Keratinocyte (primary cell): Measurements from ENCODE around the gene TMEM123.
"Not testable (repeated sequence)": the region's sequence is repeated elsewhere in the genome, so short reads cannot be mapped to it uniquely, and the experiment has no call there.

Experiments used
- EZH2 ChIP-seq: IDR thresholded peaks from one replicate; pipeline ENCODE4 v1.6.1; 2012; ENCODE audit warnings: inconsistent platforms, mild to moderate bottlenecking, low read length, moderate library complexity
- TF ChIP-seq, protein P1 (sequence below), 3 experiments: IDR thresholded peaks in 1 of 3; conservative IDR thresholded peaks in 1 of 3; optimal IDR thresholded peaks in 1 of 3; 2 replicates in 2 of 3; 3 replicates in 1 of 3; pipeline versions ENCODE3 to v1.5.1; 2011; ENCODE audit warnings: low read length in 3 of 3, mild to moderate bottlenecking in 3 of 3, moderate library complexity in 2 of 3, control low read depth in 1 of 3, inconsistent platforms in 1 of 3; ENCODE audit not compliant: insufficient read depth in 2 of 3; ENCODE audit errors: extremely low read depth in 1 of 3

DNA sequence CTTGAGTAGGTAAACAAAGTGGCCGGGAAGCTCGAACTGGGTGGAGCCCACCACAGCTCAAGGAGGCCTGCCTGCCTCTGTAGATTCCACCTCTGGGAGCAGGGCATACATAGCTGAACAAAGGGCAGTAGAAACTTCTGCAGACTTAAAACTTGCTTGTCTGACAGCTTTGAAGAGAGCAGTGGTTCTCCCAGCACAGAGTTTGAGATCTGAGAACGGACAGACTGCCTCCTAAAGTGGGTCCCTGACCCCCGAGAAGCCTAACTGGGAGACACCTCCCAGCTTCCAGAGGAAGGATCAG lies 13.6 kb downstream of the TMEM123 start:
- not testable (repeated sequence) for TF ChIP-seq EZH2
- TF ChIP-seq, protein P1, sequence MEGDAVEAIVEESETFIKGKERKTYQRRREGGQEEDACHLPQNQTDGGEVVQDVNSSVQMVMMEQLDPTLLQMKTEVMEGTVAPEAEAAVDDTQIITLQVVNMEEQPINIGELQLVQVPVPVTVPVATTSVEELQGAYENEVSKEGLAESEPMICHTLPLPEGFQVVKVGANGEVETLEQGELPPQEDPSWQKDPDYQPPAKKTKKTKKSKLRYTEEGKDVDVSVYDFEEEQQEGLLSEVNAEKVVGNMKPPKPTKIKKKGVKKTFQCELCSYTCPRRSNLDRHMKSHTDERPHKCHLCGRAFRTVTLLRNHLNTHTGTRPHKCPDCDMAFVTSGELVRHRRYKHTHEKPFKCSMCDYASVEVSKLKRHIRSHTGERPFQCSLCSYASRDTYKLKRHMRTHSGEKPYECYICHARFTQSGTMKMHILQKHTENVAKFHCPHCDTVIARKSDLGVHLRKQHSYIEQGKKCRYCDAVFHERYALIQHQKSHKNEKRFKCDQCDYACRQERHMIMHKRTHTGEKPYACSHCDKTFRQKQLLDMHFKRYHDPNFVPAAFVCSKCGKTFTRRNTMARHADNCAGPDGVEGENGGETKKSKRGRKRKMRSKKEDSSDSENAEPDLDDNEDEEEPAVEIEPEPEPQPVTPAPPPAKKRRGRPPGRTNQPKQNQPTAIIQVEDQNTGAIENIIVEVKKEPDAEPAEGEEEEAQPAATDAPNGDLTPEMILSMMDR (optimal IDR thresholded peaks at IDR 0.05 in 1 of 3, IDR thresholded peaks at IDR 0.05 in 1 of 3, conservative IDR thresholded peaks at IDR 0.05 in 1 of 3; ENCODE audit: extremely low read depth in 1 of 3, insufficient read depth in 2 of 3, low read length in 3 of 3) = not testable (repeated sequence)
